GM19025 (cell line): ENCODE results near the gene PUM2.
"Not testable (repeated sequence)": the region's sequence is repeated elsewhere in the genome, so short reads cannot be mapped to it uniquely, and the experiment has no call there.

Experiments used
- ATAC-seq: cut with Tn5 transposase; IDR thresholded peaks from one replicate; pipeline ENCODE4 v1.9.1; 2021; ENCODE audit warnings: mild to moderate bottlenecking, low read depth, moderate library complexity; ENCODE audit not compliant: unreplicated experiment

The PUM2 gene

GRCh38 chr2:20236496-20236895 lies 114.1 kb downstream of the PUM2 start:
- no peak for ATAC-seq

DNA sequence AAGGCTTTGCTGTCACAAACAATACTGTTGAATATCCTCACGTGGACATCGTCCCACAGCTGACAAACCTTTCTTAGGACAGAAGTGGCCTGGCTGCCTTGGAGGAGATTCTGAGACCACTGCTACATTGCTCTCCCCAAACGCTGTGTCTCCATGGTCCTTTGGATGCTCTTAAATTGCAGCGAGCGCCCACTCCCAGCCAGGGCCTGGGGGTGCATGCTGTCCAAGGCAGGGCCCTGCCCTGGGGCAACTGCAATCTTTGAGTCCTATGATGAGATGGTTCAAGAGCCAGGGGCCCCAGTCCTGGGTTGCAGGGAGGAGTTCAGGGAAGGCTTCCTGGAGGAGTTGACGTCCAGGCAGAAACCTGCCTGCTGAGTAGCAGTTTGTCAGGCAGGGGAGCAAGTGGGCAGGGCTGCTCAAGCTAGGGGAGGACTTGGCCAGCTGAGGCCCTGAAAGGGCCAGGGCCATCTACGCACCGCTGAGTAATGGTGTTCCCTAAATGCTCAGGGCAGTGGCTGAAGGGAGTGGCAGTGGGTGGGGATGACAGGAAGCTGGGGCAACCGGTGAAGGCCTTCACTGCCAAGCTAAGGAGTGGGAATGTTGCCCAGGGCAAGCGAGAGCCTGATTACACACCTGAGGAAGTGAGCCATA lies 114.9 kb downstream of the PUM2 start:
- ATAC-seq = no peak

DNA sequence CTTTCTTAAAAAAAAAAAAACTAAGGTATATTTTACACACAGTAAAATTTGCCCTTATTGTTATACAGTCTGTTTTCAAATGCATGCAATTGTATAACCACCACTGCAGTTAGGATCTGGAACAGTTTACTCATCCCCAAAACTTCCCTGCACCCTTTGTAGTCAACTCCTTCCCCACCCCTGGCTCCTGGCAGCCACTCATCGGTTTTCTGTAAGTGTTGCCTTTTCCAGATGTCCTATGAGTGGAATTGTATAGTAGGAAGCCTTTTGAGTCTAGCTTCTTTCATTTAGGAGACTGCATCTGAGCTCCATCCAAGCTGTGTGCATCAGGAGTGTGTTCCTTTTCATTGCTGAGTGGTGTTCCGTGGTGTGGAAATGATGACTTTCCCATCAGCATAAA lies 116.0 kb downstream of the PUM2 start:
- ATAC-seq = not testable (repeated sequence)

DNA sequence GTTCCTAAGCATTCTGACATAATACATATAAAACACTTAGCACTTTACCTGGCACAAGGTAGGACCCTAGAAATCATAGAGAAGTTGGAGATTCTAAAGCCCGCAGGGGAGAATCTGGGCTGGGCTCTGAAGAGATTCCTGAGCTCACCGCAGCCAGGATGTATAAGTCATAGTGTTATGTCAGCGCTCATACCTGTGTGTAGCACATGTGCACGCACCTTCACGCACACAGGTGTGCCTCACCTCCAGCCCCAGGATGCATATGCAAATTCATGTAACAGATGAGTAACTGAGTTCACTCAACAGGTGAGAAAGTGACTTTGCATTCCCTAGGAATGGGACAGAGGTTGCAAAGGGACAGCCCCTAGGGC lies 117.8 kb downstream of the PUM2 start:
- no peak for ATAC-seq

- no peak for ATAC-seq
These were observed 119.0 kb downstream of the PUM2 start for GRCh38 chr2:20231598-20232026.

GRCh38 chr2:20231159-20231558 lies 119.5 kb downstream of the PUM2 start:
- no peak for ATAC-seq

DNA sequence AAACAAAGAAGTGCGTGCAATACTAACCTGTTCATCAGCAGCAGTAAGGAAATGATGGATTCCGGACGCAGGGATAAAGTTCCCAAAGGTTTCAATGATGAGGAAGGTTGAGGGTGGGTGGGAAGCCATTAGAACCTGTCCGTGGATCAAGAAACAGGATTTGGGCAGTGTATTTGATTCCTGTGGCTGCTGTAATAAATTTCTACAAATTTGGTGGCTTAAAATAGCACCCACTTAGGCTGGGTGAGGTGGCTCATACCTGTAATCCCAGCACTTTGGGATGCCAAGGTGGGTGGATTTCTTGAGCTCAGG lies 120.6 kb downstream of the PUM2 start:
- no peak for ATAC-seq

- no peak for ATAC-seq
These were observed 121.1 kb downstream of the PUM2 start for GRCh38 chr2:20229322-20230113.

GRCh38 chr2:20227894-20228505 lies 122.6 kb downstream of the PUM2 start:
- no peak for ATAC-seq

- no peak for ATAC-seq
These were observed 124.5 kb downstream of the PUM2 start for GRCh38 chr2:20226152-20226545.

DNA sequence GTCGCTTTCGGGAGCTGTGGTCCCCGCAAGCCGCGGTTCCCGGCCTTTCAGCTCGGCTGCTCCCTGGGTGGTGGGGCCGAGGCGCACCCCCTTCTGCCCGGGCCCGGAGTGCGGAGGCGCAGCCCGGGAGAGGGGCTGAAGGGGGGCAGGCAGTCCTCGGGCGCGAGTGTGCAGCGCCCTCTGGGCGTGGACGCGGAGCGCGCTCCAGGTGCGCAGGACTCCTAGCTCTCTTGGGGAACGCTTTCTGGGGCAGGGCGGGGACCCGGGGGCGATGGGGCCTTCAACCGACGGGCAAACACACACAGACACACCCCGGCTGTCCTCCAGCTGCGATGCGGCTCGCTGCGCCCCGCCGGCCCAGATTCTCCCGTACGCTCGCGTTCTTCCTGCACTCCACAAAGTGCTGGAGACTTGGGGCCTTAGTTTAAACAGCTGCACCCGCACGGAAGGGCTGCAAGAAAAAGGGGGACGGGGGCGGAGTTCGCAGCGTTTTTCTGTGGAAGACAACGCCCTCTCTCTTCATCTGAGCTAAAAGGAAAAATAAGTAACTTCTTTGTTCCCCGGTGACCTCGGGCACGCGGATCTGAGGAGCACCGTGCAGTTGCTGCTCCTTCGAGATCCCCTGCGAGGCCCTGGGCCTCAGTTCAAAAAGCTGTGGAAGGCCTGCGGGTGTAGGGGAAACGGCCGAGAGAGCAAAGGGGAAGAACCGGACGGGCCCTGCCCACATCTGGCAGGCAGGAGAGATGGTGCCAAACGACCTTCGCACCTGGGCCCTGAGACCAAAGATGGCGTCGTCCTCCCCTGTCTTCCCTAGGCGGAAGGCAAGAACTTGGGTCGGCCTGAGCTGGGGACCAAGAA lies 125.1 kb downstream of the PUM2 start:
- ATAC-seq = peak; percentile 39

DNA sequence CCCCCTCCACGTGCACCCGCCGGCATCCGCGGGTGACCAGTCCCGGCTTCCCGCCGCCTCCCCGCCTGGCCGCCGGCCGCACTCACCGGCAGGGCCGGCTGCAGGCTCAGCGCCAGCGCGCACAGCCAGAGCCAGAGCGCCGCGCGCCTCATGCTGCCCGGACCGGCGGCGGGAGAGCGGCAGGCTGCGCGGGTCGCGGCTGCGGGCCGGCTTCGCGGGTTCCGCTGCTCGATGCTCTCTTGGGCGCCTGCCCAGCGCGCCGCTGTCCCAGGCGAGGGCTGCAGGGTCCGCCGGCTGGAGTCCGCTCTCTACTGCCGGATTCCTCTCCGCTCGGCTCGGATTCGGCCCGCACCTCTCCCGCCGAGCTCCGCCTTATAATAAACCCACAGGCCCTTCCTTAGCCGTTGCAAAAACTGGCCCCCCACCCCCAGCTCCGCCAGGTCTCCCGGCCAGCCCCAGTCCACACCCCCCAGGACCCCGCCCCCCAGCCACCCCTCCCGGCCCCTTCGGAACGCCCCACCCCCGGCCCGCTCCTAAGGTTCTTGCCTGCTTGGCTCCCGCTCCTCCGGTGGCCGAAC lies 125.8 kb downstream of the PUM2 start, which contains the start of gene SDC1:
Gene SDC1, minus strand, starts transcription at position 415 of the 578 bp plus-strand sequence. Its CDS starts 263 bp downstream, at position 152.
- peak; percentile 19 for ATAC-seq

DNA sequence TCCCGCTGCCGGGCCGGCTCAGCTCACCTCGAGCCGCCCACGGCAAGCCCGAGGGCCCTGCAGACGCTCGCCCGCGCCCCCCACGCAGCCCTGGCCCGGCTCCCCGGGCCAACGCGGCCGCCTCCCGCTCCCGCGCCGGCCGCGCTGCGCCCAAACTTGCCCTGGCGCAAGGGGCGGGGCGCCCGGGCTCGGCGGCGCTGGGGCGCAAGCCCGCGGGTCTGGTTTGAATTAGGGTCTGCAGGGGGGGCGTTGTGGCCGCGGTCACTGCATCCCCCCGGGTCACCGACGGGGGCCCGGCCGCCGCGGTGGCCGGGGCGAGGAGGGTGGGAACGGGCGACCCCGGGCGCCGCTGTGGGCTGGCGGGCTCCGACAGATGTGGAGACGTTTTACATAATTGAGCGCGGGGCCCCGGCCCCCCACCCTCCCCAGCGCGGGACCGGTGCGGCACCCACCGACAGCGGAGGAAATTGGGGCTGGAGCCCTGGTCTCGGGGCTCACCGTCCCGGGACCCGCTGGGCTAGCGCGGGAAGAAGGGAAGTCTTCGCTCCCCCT lies 126.4 kb downstream of the PUM2 start:
- ATAC-seq = peak; percentile 18

GRCh38 chr2:20223407-20224163 lies 127.1 kb downstream of the PUM2 start:
- peak; percentile 17 for ATAC-seq

- peak; percentile 2 for ATAC-seq
These were observed 127.8 kb downstream of the PUM2 start for GRCh38 chr2:20222769-20223406.

GRCh38 chr2:20222014-20222768 lies 128.5 kb downstream of the PUM2 start:
- ATAC-seq = no peak

GRCh38 chr2:20221555-20221973 lies 129.1 kb downstream of the PUM2 start:
- no peak for ATAC-seq
